Stimulated activated CD8-positive, alpha-beta memory T cell treated with anti-CD3 and anti-CD28 coated beads, Interleukin-2, amount 100 ng/mL, for 1 hour (primary cell): ENCODE data around the gene AGBL4.

ENCODE experiments used
- DNase-seq, 2 donors: peaks; one replicate each; pipeline ENCODE4 v3.0.0-alpha.2; 2020; ENCODE audit warnings: low read depth in 2 of 2

Gene AGBL4

GRCh38 chr1:48830715-48831114 is 1193.0 kb downstream of the AGBL4 start:
- DNase-seq = no peak

GRCh38 chr1:48829446-48829845 is 1194.3 kb downstream of the AGBL4 start:
- no peak for DNase-seq

GRCh38 chr1:48823168-48823567 is 1200.6 kb downstream of the AGBL4 start:
- no peak for DNase-seq

GRCh38 chr1:48820491-48820890 is 1203.3 kb downstream of the AGBL4 start:
- DNase-seq = no peak

GRCh38 chr1:48817505-48818114 is 1206.1 kb downstream of the AGBL4 start:
- no peak for DNase-seq

- no peak for DNase-seq
These were observed 1213.0 kb downstream of the AGBL4 start for GRCh38 chr1:48810740-48811139.

GRCh38 chr1:48808496-48808895 is 1215.3 kb downstream of the AGBL4 start:
- no peak for DNase-seq

GRCh38 chr1:48807554-48808260 is 1216.0 kb downstream of the AGBL4 start:
- DNase-seq = no peak

GRCh38 chr1:48803474-48803873 is 1220.3 kb downstream of the AGBL4 start:
- DNase-seq = no peak

- DNase-seq = no peak
These were observed 1228.9 kb downstream of the AGBL4 start for GRCh38 chr1:48794816-48795215.

- DNase-seq = no peak
These were observed 1229.9 kb downstream of the AGBL4 start for GRCh38 chr1:48793863-48794262.

GRCh38 chr1:48792961-48793360 is 1230.8 kb downstream of the AGBL4 start:
- no peak for DNase-seq

GRCh38 chr1:48790397-48790796 is 1233.4 kb downstream of the AGBL4 start:
- no peak for DNase-seq

GRCh38 chr1:48789903-48790302 is 1233.9 kb downstream of the AGBL4 start:
- DNase-seq = no peak

- DNase-seq = no peak
These were observed 1237.9 kb downstream of the AGBL4 start for GRCh38 chr1:48785869-48786268.

GRCh38 chr1:48784301-48784700 is 1239.5 kb downstream of the AGBL4 start:
- no peak for DNase-seq

GRCh38 chr1:48777219-48777895 is 1246.4 kb downstream of the AGBL4 start:
- no peak for DNase-seq

GRCh38 chr1:48776393-48777218 is 1247.1 kb downstream of the AGBL4 start, which contains the start of gene BEND5:
Gene BEND5, minus strand, starts transcription at chr1:48776891. Its CDS starts 60 bp downstream, at chr1:48776831.
- DNase-seq = peak; percentile 24 to 38

GRCh38 chr1:48775831-48776392 is 1247.8 kb downstream of the AGBL4 start:
- DNase-seq = no peak

GRCh38 chr1:48773133-48773532 is 1250.6 kb downstream of the AGBL4 start:
- no peak for DNase-seq

GRCh38 chr1:48772211-48772610 is 1251.5 kb downstream of the AGBL4 start:
- DNase-seq = no peak

GRCh38 chr1:48771561-48771960 is 1252.2 kb downstream of the AGBL4 start:
- DNase-seq = no peak
